Body of pancreas (tissue), 4 donors: ENCODE data around the gene DCUN1D4. TPM values are rescaled to one million over a fixed set of nuclear protein-coding genes. Genes with fewer than 3 reads are reported as not detected.

Source experiments
- ATAC-seq: fragments of 150-250 bp; one replicate; pipeline ENCODE4 v1.9.1; 2016
- DNase-seq, 4 donors: peaks; one replicate each; pipeline ENCODE4 v3.0.0-alpha.2; 2019
- H3K27ac ChIP-seq, 4 donors: fragments of 200-600 bp; sonication (generic); 1 replicate in 3 of 4; 2 replicates in 1 of 4; pipeline versions ENCODE4 v1.5.1 to v1.6.1; 2016 to 2019; ENCODE audit warnings: mild to moderate bottlenecking in 1 of 4, mixed read lengths in 1 of 4, moderate library complexity in 1 of 4
- H3K27me3 ChIP-seq, 2 donors: fragments of 200-600 bp; sonication (generic); one replicate each; pipeline ENCODE4 v1.6.0; 2016; ENCODE audit warnings: mild to moderate bottlenecking in 1 of 2
- H3K36me3 ChIP-seq, 2 donors: fragments of 200-600 bp; sonication (generic); replicated peaks in 1 of 2; 2 replicates each; pipeline ENCODE4 v1.5.1; 2016; ENCODE audit warnings: low read depth in 2 of 2; ENCODE audit not compliant: insufficient read depth in 1 of 2
- H3K4me1 ChIP-seq: fragments of 200-600 bp; sonication (generic); one replicate; pipeline ENCODE4 v1.6.0; 2016
- H3K4me3 ChIP-seq, 2 donors: fragments of 200-600 bp; sonication (generic); 1 replicate in 1 of 2; 2 replicates in 1 of 2; pipeline ENCODE4 v1.5.1; 2016 to 2019
- H3K9me3 ChIP-seq, 3 donors: fragments of 200-600 bp; sonication (generic); 1 replicate in 2 of 3; 2 replicates in 1 of 3; pipeline ENCODE4 v1.5.1; 2016
- POLR2A ChIP-seq, 3 donors: fragments of 450-650 bp; IDR thresholded peaks; one replicate each; pipeline ENCODE4 v1.6.1; 2016; ENCODE audit warnings: antibody characterized with exemption in 3 of 3, mild to moderate bottlenecking in 2 of 3
- WGBS, 2 donors: methylation state at CpG; one replicate each; pipeline ENCODE4 v1.1.5; 2017; 5-methylcytosine and 5-hydroxymethylcytosine counted together
- intact Hi-C: fragments of 100-400 bp; cut with DNase I; formaldehyde crosslinking; loops from one replicate; pipeline ENCODE4 v1.15.1; 2023
- total RNA-seq, 2 donors: library from RNA; depleted of rRNA; stranded (reverse); fragments of >200 nt; gene quantifications; one replicate each; pipeline ENCODE4 v1.1.0, GENCODE V29; 2016
- TF ChIP-seq, protein P1 (sequence below), 7 experiments: fragments of 450-650 bp in 4 of 7; fragments of 200-600 bp in 3 of 7; sonication (generic) in 3 of 7; IDR thresholded peaks; one replicate each; pipeline ENCODE4 v1.5.1; 2016 to 2019; ENCODE audit warnings: antibody characterized with exemption in 7 of 7

Gene DCUN1D4
- 10 to 100 TPM; 26.7 to 38.7 TPM for total RNA-seq

DNA sequence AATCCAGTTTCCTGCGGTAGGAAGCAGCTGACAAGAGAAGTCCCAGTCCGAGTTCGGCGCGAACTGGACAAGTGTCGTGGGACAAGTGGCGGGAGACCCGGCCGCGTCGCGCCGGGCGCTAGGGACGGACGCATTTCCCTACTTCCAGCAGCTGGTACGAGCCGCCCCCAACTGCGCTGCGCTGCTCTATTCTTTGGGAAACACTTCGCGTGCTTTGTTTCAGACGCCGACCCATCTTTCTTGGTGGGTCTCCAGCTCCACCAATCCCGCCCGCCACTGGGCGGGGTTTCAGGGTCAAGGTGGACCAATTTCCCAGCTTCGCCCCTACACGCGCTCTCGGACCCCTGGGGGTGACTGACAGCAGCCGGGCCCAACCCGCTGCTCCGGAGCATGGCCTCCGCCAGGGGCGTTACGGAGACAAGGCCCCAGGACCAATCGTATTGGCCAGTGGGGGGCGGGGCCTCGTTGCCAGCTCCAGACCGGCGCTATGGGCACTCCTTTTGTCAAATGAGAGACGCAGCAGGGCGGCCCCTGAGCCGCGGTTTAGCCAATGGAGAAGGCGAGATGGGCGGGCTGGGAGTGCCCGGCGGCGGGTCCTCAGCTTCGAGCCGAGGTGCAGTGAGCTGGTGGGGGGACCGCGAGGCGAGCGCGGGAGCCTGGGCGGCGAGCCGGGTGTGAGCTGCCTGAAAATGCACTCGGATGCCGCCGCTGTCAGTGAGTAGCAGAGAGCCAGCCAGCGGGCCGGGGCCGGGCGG lies at the start of gene DCUN1D4:
DCUN1D4 (plus strand) TSS at position 600 of the 755 bp plus-strand sequence; CDS start at position 690, 90 bp downstream.
- TF ChIP-seq, protein P1, sequence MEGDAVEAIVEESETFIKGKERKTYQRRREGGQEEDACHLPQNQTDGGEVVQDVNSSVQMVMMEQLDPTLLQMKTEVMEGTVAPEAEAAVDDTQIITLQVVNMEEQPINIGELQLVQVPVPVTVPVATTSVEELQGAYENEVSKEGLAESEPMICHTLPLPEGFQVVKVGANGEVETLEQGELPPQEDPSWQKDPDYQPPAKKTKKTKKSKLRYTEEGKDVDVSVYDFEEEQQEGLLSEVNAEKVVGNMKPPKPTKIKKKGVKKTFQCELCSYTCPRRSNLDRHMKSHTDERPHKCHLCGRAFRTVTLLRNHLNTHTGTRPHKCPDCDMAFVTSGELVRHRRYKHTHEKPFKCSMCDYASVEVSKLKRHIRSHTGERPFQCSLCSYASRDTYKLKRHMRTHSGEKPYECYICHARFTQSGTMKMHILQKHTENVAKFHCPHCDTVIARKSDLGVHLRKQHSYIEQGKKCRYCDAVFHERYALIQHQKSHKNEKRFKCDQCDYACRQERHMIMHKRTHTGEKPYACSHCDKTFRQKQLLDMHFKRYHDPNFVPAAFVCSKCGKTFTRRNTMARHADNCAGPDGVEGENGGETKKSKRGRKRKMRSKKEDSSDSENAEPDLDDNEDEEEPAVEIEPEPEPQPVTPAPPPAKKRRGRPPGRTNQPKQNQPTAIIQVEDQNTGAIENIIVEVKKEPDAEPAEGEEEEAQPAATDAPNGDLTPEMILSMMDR (IDR thresholded peaks at IDR 0.05) = peak in 5 of 7 experiments; percentile 36 to 78 (median 63)
- peak; percentile 65 to 78 (median 66) for TF ChIP-seq POLR2A (IDR thresholded peaks at IDR 0.05)
- no peaks in the 10 kb centered on the region for H3K36me3 ChIP-seq

DNA sequence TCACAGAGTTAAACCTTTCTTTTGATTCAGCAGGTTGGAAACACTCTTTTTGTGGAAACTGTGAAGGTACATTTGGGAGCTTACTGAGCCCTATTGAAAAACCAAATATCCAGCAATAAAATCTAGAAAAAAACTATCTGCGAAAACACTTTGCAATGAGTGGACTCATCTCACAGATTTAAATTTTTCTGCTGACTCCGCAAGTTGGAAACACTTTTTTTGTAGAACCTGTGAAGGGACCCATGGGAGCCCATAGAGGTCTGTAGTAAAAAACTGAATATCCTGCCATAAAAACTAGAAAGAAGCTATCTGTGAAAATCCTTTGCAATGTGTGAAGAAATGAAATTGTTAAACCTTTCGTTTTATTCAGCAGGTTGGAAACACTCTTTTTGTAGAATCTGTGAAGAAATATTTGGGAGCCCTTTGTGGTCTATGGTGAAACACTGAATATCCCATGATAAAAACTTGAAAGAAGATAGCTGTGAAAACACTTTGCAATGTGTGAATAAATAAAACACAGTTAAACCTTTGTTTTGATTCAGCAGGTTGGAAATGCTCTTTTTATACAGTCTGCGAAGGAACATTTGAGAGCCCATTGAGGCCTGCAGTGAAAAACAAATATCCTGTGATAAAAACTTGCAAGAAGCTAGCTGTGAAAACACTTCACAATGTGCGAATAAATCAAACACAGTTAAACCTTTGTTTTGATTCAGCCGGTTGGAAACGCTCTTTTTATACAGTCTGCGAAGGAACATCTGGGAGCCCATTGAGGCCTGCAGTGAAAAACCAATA lies 22.3 kb upstream of the DCUN1D4 start:
- intact Hi-C loops = no loop called here
- DNase-seq = no peak
- no peak overlapping the region for H3K4me3 ChIP-seq
- no peaks in the 10 kb centered on the region for H3K27me3 ChIP-seq
- ATAC-seq = no peak
- no peak overlapping the region for H3K27ac ChIP-seq
- H3K9me3 ChIP-seq = peaks cover 0 to 19% (median 0%) of the 10 kb centered on the region in 3 donors
- H3K4me1 ChIP-seq = no peaks in the 10 kb centered on the region
- H3K36me3 ChIP-seq = no peaks in the 10 kb centered on the region
- 78 to 79% methylated on average over 8 of the region's 8 CpGs for WGBS, 2 donors
- no peak for TF ChIP-seq POLR2A (IDR thresholded peaks at IDR 0.05)
- TF ChIP-seq, protein P1 (IDR thresholded peaks at IDR 0.05) = no peak

More for the DNA sequence above, at the start of gene DCUN1D4:
- intact Hi-C loops = no loop called here
- DNase-seq (peak; percentile 100), ATAC-seq (peak; percentile 91)
- H3K27ac ChIP-seq = peak within 1 kb of the TSS; percentile 85 to 96 (median 88)
- H3K9me3 ChIP-seq = no peaks in the 10 kb centered on the region
- 0% methylated on average over 17 to 68 of the region's 68 CpGs for WGBS, 2 donors
- no peaks in the 10 kb centered on the region for H3K27me3 ChIP-seq
- peaks cover 8% of the 10 kb centered on the region for H3K4me1 ChIP-seq
- peak within 1 kb of the TSS; percentile 85 to 89 for H3K4me3 ChIP-seq

DNA sequence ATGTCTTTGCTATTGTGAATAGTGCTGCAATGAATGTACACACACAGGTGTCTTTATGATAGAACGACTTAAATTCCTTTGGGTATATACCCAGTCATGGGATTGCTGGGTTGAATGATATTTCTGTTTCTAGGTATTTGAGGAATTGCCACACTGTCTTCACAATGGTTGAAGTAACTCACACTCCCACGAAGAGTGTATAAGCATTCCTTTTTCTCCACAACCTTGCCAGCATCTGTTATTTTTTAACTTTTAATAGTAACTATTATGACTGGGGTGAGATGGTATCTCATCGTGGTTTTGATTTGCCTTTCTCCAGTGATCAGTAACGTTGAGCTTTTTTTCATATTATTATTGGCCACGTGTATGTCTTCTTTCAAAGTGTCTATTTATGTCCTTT lies 17.6 kb upstream of the DCUN1D4 start:
- H3K4me3 ChIP-seq = no peak overlapping the region
- intact Hi-C loops = no loop called here
- DNase-seq (no peak), ATAC-seq (no peak)
- no peaks in the 10 kb centered on the region for H3K36me3 ChIP-seq
- H3K27ac ChIP-seq = no peak overlapping the region
- peaks cover 0 to 7% (median 0%) of the 10 kb centered on the region in 3 donors for H3K9me3 ChIP-seq
- TF ChIP-seq POLR2A (IDR thresholded peaks at IDR 0.05) = no peak
- TF ChIP-seq, protein P1 (IDR thresholded peaks at IDR 0.05) = no peak
- no peaks in the 10 kb centered on the region for H3K4me1 ChIP-seq
- H3K27me3 ChIP-seq = no peaks in the 10 kb centered on the region
- WGBS, 2 donors = 39 to 40% methylated on average over 5 of the region's 5 CpGs

DNA sequence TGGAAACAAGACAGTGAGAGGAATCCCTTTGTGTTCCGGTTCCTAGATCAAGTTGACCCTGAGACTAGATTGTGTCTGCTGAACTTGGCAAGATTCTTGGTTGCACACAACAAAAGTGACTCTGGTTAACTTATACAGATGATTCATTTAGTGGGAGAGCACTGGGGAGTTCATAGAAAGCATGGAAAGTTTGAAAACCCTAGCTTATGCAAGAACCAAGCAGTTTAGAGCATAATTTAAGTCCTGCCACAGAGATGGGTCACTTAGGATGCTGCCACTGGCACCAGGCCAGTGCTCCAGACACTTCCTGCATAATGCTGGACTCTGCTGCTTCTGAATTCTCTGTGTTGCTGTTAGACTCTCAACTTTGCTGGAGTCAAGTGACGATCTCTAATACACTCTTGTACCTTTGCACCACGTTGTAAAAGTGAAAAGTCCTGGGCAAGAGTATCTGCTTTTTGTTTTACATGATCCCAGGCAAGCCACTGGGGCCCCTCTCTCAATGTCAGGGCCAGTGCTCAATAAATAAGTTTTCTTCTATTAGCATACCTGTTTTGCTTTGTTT lies 12.7 kb upstream of the DCUN1D4 start:
- DNase-seq (no peak), ATAC-seq (no peak)
- no peaks in the 10 kb centered on the region for H3K27me3 ChIP-seq
- no peaks in the 10 kb centered on the region for H3K9me3 ChIP-seq
- no peaks in the 10 kb centered on the region for H3K36me3 ChIP-seq
- H3K4me1 ChIP-seq = no peaks in the 10 kb centered on the region
- 45 to 55% methylated on average over 3 of the region's 3 CpGs for WGBS, 2 donors
- no peak for TF ChIP-seq POLR2A (IDR thresholded peaks at IDR 0.05)
- TF ChIP-seq, protein P1 (IDR thresholded peaks at IDR 0.05) = no peak
- intact Hi-C loops = no loop called here
- no peak overlapping the region for H3K27ac ChIP-seq
- H3K4me3 ChIP-seq = no peak overlapping the region
